ENCODE data around the gene CYSRT1.

- TF ChIP-seq CTCF (IDR thresholded peaks at IDR 0.05) (no peak), MEF2A (IDR thresholded peaks at IDR 0.05; ENCODE audit: borderline replicate concordance, low read depth) (no peak), SIN3A (IDR thresholded peaks at IDR 0.05; ENCODE audit: borderline replicate concordance, low read depth, low read length) (no peak), PBX3 (IDR thresholded peaks at IDR 0.05) (no peak), POLR2AphosphoS5 (IDR thresholded peaks at IDR 0.05; ENCODE audit: low read depth, low read length) (no peak), ELF1 (IDR thresholded peaks at IDR 0.05) (no peak), FOXM1 (IDR thresholded peaks at IDR 0.05; ENCODE audit: low read depth) (no peak), IRF3 (IDR thresholded peaks at IDR 0.05; ENCODE audit: low read depth, low read length) (no peak), YY1 (IDR thresholded peaks at IDR 0.05; ENCODE audit: low read depth) (no peak)
Measured at GRCh38 chr9:137179761-137180160, 45.2 kb upstream of the CYSRT1 start.
